ENCODE results near the gene LAMA2. TPM values are rescaled to one million over a fixed set of nuclear protein-coding genes. Genes with fewer than 3 reads are reported as not detected.
A peak's percentile ranks its signal among the peaks of the same experiment; 100 is the strongest.

LAMA2 gene
- total RNA-seq, 1 experiment from 2014 or later, result 8.2 TPM

DNA sequence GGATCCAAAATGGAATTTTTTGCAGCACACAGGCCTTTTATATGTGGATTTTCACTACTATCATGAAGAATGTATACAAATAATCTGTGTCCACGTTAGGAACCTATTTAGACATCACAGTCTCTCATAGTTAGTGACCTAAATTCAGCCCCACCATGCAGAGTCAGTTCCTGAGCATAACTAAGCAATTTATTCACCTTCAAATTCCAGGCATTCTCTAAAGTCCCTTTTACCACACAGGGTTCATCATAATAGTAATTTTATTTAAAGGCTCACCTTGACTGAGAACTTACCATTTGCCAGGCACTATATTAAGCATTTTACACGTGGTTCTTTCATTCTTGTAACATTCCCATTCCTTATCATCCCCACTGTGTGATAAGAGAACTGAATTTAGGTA lies 473.2 kb downstream of the LAMA2 start:
- ChIA-PET RAD21 (ENCODE audit: low non-redundant PET in 1 of 2, low total read pairs in 2 of 2, uncharacterized antibody in 2 of 2, unreplicated experiment in 2 of 2) (no interaction called here), POLR2A (no interaction called here), CTCF (no interaction called here)
- Histone ChIP-seq H4K20me1 (ENCODE audit: insufficient read depth) (no peaks in the 10 kb centered on the region), H3K4me1 (ENCODE audit: control insufficient read depth in 1 of 2, insufficient read depth in 2 of 2, low read length in 2 of 2) (peaks cover 0 to 3% of the 10 kb centered on the region in 2 experiments; a peak in 1 of 4 replicates), H2AFZ (ENCODE audit: low read depth, low read length, poor library complexity, severe bottlenecking) (peak overlapping the region; percentile 1), H3K9me3 (ENCODE audit: control insufficient read depth in 1 of 2, insufficient read depth in 1 of 2, low read depth in 1 of 2, low read length in 2 of 2) (no peaks in the 10 kb centered on the region), H3K4me3 (replicated peaks in 1 of 2; ENCODE audit: low read depth in 1 of 2, low read length in 2 of 2) (no peak overlapping the region), H3K4me2 (ENCODE audit: low read length) (no peak overlapping the region), H3K27me3 (ENCODE audit: insufficient read depth, low read length) (no peaks in the 10 kb centered on the region), H3K9me2 (ENCODE audit: insufficient read depth) (no peaks in the 10 kb centered on the region), H3K27ac (ENCODE audit: low read depth, low read length) (no peak overlapping the region), H3K36me3 (ENCODE audit: control insufficient read depth in 1 of 2, insufficient read depth in 2 of 2, low read length in 2 of 2) (no peaks in the 10 kb centered on the region), H3K79me2 (ENCODE audit: insufficient read depth, low read length) (no peaks in the 10 kb centered on the region), H3K9ac (ENCODE audit: low read length) (no peak overlapping the region)
- intact Hi-C loops (cut with micrococcal nuclease), result no loop called here
- TF ChIP-seq EZH2 (IDR thresholded peaks at IDR 0.05) (no peak), TCF7L2 (IDR thresholded peaks at IDR 0.05; ENCODE audit: borderline replicate concordance, extremely low read depth, insufficient read depth, insufficient read length) (no peak), SP1 (IDR thresholded peaks at IDR 0.05; ENCODE audit: low read depth) (no peak), CEBPB (IDR thresholded peaks at IDR 0.05; ENCODE audit: low read depth) (no peak), ELF1 (IDR thresholded peaks at IDR 0.05; ENCODE audit: borderline replicate concordance, low read depth) (no peak), CBX3 (IDR thresholded peaks at IDR 0.05; ENCODE audit: low read depth) (no peak), EGR1 (IDR thresholded peaks at IDR 0.05; ENCODE audit: low read depth) (no peak), ZFX (IDR thresholded peaks at IDR 0.05) (no peak), JUND (IDR thresholded peaks at IDR 0.05) (no peak), RAD21 (IDR thresholded peaks at IDR 0.05; ENCODE audit: low read depth) (no peak), FOSL1 (IDR thresholded peaks at IDR 0.05; ENCODE audit: low read depth) (no peak), YY1 (IDR thresholded peaks at IDR 0.05; ENCODE audit: extremely low read depth, insufficient replicate concordance, low read depth, low read length) (no peak)
- TF ChIP-seq, protein P1, sequence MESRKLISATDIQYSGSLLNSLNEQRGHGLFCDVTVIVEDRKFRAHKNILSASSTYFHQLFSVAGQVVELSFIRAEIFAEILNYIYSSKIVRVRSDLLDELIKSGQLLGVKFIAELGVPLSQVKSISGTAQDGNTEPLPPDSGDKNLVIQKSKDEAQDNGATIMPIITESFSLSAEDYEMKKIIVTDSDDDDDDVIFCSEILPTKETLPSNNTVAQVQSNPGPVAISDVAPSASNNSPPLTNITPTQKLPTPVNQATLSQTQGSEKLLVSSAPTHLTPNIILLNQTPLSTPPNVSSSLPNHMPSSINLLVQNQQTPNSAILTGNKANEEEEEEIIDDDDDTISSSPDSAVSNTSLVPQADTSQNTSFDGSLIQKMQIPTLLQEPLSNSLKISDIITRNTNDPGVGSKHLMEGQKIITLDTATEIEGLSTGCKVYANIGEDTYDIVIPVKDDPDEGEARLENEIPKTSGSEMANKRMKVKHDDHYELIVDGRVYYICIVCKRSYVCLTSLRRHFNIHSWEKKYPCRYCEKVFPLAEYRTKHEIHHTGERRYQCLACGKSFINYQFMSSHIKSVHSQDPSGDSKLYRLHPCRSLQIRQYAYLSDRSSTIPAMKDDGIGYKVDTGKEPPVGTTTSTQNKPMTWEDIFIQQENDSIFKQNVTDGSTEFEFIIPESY (IDR thresholded peaks at IDR 0.05; ENCODE audit: extremely low read depth, insufficient replicate concordance, low read length), result no peak
- TF ChIP-seq, protein P2, sequence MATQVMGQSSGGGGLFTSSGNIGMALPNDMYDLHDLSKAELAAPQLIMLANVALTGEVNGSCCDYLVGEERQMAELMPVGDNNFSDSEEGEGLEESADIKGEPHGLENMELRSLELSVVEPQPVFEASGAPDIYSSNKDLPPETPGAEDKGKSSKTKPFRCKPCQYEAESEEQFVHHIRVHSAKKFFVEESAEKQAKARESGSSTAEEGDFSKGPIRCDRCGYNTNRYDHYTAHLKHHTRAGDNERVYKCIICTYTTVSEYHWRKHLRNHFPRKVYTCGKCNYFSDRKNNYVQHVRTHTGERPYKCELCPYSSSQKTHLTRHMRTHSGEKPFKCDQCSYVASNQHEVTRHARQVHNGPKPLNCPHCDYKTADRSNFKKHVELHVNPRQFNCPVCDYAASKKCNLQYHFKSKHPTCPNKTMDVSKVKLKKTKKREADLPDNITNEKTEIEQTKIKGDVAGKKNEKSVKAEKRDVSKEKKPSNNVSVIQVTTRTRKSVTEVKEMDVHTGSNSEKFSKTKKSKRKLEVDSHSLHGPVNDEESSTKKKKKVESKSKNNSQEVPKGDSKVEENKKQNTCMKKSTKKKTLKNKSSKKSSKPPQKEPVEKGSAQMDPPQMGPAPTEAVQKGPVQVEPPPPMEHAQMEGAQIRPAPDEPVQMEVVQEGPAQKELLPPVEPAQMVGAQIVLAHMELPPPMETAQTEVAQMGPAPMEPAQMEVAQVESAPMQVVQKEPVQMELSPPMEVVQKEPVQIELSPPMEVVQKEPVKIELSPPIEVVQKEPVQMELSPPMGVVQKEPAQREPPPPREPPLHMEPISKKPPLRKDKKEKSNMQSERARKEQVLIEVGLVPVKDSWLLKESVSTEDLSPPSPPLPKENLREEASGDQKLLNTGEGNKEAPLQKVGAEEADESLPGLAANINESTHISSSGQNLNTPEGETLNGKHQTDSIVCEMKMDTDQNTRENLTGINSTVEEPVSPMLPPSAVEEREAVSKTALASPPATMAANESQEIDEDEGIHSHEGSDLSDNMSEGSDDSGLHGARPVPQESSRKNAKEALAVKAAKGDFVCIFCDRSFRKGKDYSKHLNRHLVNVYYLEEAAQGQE (IDR thresholded peaks at IDR 0.05; ENCODE audit: low read depth), result no peak
- TF ChIP-seq, protein P3, sequence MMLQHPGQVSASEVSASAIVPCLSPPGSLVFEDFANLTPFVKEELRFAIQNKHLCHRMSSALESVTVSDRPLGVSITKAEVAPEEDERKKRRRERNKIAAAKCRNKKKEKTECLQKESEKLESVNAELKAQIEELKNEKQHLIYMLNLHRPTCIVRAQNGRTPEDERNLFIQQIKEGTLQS (IDR thresholded peaks at IDR 0.05), result no peak
- no TSS peak for BruUV-seq (replicated peaks)
- no peak for DNase-seq (ENCODE audit: low read depth, low spot score)
- ATAC-seq, result no peak
